Muscle of leg (tissue), 11 donors: ENCODE data around the gene BAIAP3. TPM values are rescaled to one million over a fixed set of nuclear protein-coding genes. Genes with fewer than 3 reads are reported as not detected.

Experiments
- DNase-seq: peaks from one replicate; pipeline ENCODE4 v3.0.0; 2013
- H3K27ac ChIP-seq: one replicate; pipeline ENCODE4 v1.5.1; 2013; ENCODE audit warnings: mild to moderate bottlenecking, low read length, control low read depth
- H3K27me3 ChIP-seq: one replicate; pipeline ENCODE4 v1.6.1; 2013; ENCODE audit warnings: low read length; ENCODE audit not compliant: control insufficient read depth, insufficient read depth
- H3K36me3 ChIP-seq: one replicate; pipeline ENCODE4 v1.6.1; 2013; ENCODE audit warnings: low read length; ENCODE audit not compliant: control insufficient read depth, insufficient read depth
- H3K4me1 ChIP-seq: one replicate; pipeline ENCODE4 v1.6.1; 2013; ENCODE audit warnings: low read length; ENCODE audit not compliant: control insufficient read depth, insufficient read depth
- H3K4me3 ChIP-seq: one replicate; pipeline ENCODE4 v1.5.1; 2013; ENCODE audit warnings: low read length, control low read depth
- H3K9me3 ChIP-seq: replicated peaks from 2 replicates; pipeline ENCODE4 v1.6.1; 2013; ENCODE audit warnings: low read depth, low read length; ENCODE audit not compliant: control insufficient read depth
- WGBS: methylation state at CpG from one replicate; pipeline ENCODE4 v1.1.5; 2013; ENCODE audit warnings: missing lambda C conversion rate; ENCODE audit not compliant: insufficient coverage; 5-methylcytosine and 5-hydroxymethylcytosine counted together
- polyA plus RNA-seq, 8 donors: library from polyadenylated mRNA; unstranded; fragments of 120-200 nt; gene quantifications; one replicate each; pipeline versions ENCODE4 v1.2.1 to v1.2.3, GENCODE V29; 2013; ENCODE audit warnings: inconsistent platforms in 1 of 8, low replicate concordance in 1 of 8; ENCODE audit not compliant: insufficient read length in 8 of 8, insufficient read depth in 1 of 8
- total RNA-seq: library from RNA; stranded (reverse); fragments of 120-200 nt; gene quantifications from one replicate; pipeline ENCODE4 v1.2.4, GENCODE V29; 2013

The BAIAP3 gene
- total and polyA plus RNA-seq, 9 donors: 0.40 to 1.3 (median 0.83) TPM

DNA sequence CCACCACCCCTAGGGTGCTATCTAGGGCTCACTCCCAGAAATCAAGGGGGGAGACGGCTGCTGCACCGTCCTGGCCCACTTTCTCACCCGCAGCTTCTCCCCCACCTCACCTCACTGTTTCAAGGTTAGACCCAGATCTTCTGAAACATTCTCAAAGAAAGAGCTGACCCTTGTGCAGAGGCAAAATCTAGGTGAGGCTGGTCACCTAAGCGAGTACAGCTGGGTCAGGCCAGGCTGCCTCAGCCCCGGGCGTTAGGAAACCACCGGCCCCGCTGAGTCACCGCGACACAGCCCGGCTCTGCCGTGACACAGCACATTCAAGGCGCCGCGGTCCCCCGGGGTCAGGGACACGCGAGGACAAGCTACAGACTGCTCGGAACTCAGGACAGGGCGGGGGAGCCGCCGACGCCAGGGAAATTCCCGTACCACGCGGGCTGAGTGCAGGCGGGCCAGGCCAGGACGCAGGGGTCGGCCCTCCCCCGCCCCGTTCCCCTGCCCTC, 45.4 kb downstream of the BAIAP3 start:
- peaks cover 6% of the 10 kb centered on the region for H3K27me3 ChIP-seq
- peaks cover 10% of the 10 kb centered on the region for H3K4me1 ChIP-seq
- DNase-seq: peak; percentile 59
- WGBS: 6% methylated on average over 31 of the region's 31 CpGs
- H3K4me3 ChIP-seq: peak overlapping the region; percentile 19
- H3K36me3 ChIP-seq: peaks cover 31% of the 10 kb centered on the region
- H3K9me3 ChIP-seq: no peaks in the 10 kb centered on the region
- no peak overlapping the region for H3K27ac ChIP-seq

DNA sequence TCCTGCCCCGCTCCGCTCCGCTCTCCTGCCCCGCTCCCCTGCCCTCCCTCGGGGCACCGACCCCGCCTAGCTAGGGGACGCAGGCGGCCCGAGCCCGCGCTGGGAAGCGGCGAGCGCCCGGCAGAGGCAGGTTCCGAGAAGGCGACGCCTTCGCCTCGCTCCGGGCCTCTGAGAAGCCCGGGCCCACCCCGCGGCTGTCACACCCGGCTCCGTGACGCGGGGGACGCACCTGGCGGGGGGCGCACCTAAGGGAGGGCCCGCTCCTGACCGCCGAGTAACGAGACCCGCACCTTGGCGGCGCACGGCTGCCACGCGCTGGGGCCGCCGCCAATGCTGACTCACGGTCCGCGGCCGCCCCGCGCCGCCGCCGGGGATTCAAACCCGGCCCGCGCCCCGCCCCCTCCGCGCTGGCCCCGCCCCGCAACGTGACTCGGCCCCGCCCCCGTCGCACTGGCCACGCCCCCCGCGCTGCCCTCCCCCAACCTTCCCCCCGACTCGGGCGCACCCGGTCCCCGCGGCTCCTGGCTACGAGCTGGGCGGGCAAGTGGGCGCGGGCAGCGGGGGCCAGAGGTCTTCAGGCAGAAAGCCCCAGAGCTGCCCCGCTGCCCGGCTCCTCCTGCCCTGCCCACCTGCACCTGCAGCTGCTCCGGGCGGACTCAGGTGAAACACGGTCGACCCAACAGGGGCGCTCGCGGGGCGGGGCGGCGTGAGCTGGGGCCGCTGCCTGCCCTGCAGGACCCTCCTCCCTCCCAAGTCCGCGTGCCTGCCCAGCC, 46.0 kb downstream of the BAIAP3 start:
- H3K27me3 ChIP-seq: peaks cover 6% of the 10 kb centered on the region
- peak overlapping the region; percentile 19 for H3K4me3 ChIP-seq
- H3K27ac ChIP-seq: no peak overlapping the region
- peaks cover 32% of the 10 kb centered on the region for H3K36me3 ChIP-seq
- WGBS: 2% methylated on average over 68 of the region's 95 CpGs
- peaks cover 10% of the 10 kb centered on the region for H3K4me1 ChIP-seq
- H3K9me3 ChIP-seq: no peaks in the 10 kb centered on the region
- DNase-seq: peak; percentile 55

DNA sequence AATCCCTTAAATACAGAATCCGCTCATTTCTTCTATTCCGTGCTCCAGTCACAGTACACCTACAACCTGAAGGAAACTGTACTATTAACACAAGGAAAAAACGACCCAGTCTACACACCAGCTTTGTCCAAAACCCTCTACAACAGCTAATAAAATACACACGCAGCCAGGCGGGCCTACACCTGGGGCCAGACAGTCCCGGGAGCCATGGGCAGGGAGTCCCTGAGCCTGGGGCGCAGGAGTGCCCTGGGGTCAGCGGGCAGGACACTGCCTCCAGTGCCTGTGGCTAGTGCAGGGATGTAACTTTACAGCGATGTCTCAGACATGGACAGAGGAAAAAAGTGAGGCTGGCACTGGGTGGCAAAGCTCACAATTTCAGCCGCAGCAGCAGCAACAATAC, 46.8 kb downstream of the BAIAP3 start:
- Histone ChIP-seq H3K36me3 (peaks cover 38% of the 10 kb centered on the region), H3K27ac (no peak overlapping the region)

DNA sequence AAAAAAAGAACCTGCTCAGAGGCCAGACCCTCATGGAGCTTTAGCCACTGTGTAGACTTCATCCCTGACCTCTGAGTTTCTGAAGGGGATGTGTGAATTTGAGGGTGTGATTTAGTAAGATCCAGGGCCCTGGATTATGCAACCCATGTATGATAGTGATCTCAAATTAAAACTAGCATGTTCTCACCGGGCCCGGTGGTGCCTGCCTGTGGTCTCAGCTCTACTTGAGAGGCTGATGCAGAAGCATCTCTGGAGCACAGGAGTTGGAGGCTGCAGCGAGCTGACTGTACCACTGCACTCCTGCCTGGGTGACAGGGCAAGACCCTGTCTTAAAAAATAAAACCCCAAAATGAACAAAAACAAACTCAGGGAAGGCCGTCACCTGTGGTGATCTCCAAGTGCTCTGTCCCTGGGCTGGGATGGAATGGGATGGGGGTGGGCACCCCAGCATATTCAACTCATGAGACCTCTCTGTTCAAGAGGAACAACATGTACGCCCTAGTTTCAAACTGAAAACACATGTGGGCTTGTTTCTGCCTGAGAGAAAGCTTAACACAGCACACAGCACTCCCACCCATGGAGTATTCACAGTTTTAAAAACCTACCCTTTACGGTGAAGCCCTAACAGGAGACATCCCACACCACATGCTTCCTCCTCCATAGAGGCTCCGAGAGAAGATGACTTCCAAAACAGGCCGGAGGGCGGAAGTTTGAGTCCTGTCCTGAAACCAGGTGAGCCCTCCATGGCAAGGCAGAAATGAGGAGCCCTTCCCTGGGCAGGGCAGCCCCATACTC, 48.4 kb downstream of the BAIAP3 start:
- Histone ChIP-seq H3K4me1 (peaks cover 10% of the 10 kb centered on the region), H3K9me3 (no peaks in the 10 kb centered on the region), H3K36me3 (peaks cover 38% of the 10 kb centered on the region), H3K27me3 (peaks cover 6% of the 10 kb centered on the region), H3K4me3 (no peak overlapping the region), H3K27ac (no peak overlapping the region)
- DNase-seq: no peak
- 86% methylated on average over 7 of the region's 9 CpGs for WGBS

More for the DNA sequence above, 46.8 kb downstream of the BAIAP3 start:
- Histone ChIP-seq H3K9me3 (no peaks in the 10 kb centered on the region), H3K27me3 (peaks cover 6% of the 10 kb centered on the region), H3K4me1 (peaks cover 10% of the 10 kb centered on the region), H3K4me3 (no peak overlapping the region)
- WGBS: 84% methylated on average over 5 of the region's 10 CpGs
- DNase-seq: no peak

DNA sequence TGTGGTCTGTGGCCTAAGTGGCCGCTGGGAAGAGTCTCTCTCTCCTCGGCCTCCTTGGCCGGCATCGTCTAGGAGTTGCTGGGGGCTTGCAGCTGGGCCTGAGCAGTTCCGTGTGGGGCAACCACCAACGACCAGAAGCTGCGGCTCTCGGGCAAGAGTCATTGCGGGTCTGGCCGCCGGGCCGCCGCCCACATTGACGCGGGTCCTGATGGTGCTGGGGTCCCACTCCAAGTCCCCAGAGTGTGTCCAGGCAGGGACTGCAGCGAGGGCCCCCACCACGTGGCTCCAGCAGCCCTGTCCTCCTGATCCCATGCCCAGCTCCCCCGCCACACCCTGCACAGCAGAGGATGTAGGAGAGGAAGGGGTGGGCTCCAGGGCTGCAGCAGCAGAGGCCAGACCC, 50.1 kb downstream of the BAIAP3 start:
- Histone ChIP-seq H3K36me3 (peaks cover 36% of the 10 kb centered on the region), H3K27ac (no peak overlapping the region), H3K9me3 (no peaks in the 10 kb centered on the region), H3K27me3 (peaks cover 3% of the 10 kb centered on the region), H3K4me1 (peaks cover 9% of the 10 kb centered on the region), H3K4me3 (no peak overlapping the region)
- no peak for DNase-seq
- 94% methylated on average over 15 of the region's 18 CpGs for WGBS

DNA sequence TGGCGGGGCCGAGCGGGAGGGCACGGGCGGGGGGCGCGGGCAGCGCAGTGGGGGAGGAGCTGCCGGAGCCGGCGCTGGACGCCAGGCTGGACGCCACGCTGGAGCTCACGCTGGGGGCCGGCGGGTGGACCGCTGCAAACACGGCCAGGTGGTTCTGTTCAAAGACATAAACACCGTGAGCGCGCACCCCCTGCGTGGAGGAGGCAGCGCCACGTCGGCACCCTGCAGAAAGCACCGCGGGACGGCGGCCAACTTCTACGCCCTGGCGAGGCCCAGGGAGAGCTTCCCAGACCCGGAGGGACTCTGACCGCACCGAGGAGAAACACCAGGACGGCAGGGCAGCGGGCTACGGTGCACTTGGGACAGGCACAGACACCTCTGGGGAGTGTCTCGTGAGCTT, 51.8 kb downstream of the BAIAP3 start:
- Histone ChIP-seq H3K27me3 (no peaks in the 10 kb centered on the region), H3K9me3 (no peaks in the 10 kb centered on the region), H3K36me3 (peaks cover 48% of the 10 kb centered on the region), H3K4me1 (no peaks in the 10 kb centered on the region), H3K27ac (no peak overlapping the region), H3K4me3 (no peak overlapping the region)
- WGBS: 92% methylated on average over 39 of the region's 39 CpGs
- DNase-seq: no peak

DNA sequence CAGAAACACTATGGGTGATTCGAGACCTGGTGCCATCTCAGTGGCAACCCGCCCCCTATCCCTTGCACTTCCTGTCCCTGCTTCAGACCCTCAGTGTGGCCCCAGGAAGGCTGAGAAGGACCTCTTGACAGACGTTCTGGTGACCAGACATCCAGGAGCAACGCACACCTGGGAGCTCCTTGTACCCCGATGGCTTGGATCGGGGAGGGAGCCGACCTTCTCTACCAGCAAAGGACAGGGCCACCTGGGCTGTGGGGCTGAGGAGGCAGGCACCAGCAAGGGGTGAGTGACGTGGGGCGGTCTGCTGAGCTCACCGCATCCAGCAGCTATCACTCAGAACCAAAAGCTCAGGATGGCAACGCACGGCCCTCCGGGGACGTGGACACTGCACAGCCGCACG, 53.9 kb downstream of the BAIAP3 start:
- H3K9me3 ChIP-seq: no peaks in the 10 kb centered on the region
- no peak overlapping the region for H3K4me3 ChIP-seq
- H3K27ac ChIP-seq: no peak overlapping the region
- H3K27me3 ChIP-seq: no peaks in the 10 kb centered on the region
- WGBS: 91% methylated on average over 14 of the region's 16 CpGs
- no peaks in the 10 kb centered on the region for H3K4me1 ChIP-seq
- H3K36me3 ChIP-seq: peaks cover 48% of the 10 kb centered on the region
- no peak for DNase-seq

DNA sequence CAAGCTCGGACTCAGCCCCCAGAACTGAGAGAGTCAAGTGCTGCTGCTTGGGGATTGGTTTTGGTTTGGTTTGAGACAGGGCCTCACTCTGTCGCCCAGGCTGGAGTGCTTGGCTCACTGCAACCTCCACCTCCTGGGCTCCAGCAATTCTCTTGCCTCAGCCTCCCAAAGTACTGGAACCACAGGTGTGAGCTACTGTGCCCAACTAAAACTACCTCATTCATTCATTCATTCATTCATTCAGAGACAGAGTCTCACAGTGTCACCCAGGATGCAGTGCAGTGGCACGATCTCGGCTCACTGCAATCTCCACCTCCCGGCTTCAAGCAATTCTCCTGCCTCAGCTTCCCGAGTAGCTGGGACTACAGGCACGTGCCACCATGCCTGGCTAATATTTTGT, 56.3 kb downstream of the BAIAP3 start:
- DNase-seq: no peak
- Histone ChIP-seq H3K4me1 (no peaks in the 10 kb centered on the region), H3K4me3 (no peak overlapping the region), H3K9me3 (no peaks in the 10 kb centered on the region), H3K27me3 (no peaks in the 10 kb centered on the region), H3K27ac (no peak overlapping the region), H3K36me3 (peaks cover 56% of the 10 kb centered on the region)
- WGBS: 97% methylated on average over 5 of the region's 7 CpGs

DNA sequence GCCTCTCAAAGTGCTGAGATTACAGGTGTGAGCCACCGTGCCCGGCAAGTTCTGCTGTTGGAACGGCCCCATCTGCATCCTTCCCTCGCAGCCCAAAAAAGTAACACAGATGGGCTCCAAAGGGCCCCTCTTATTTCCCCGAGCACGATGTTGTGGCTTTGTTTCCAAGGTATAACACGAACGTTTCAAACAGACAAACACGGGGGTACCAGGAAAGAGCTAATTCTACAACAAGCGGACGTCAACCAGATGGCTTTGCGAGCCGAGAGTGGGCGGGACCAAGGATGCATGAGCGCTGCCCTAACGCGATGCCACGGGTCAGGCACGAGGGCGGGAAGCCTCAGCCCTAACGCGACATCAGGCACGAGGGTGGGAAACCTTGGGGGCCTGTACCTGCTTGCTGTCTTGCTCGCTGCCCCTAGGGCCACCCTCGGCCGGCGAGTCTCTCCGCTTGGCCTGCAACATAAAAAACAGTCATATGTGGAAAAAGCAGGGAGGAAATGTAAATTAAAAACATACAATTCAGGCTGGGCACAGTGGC, 56.9 kb downstream of the BAIAP3 start:
- Histone ChIP-seq H3K27me3 (no peaks in the 10 kb centered on the region), H3K36me3 (peaks cover 52% of the 10 kb centered on the region), H3K4me1 (no peaks in the 10 kb centered on the region), H3K27ac (no peak overlapping the region), H3K9me3 (no peaks in the 10 kb centered on the region), H3K4me3 (no peak overlapping the region)
- 78% methylated on average over 16 of the region's 28 CpGs for WGBS
- DNase-seq: no peak

DNA sequence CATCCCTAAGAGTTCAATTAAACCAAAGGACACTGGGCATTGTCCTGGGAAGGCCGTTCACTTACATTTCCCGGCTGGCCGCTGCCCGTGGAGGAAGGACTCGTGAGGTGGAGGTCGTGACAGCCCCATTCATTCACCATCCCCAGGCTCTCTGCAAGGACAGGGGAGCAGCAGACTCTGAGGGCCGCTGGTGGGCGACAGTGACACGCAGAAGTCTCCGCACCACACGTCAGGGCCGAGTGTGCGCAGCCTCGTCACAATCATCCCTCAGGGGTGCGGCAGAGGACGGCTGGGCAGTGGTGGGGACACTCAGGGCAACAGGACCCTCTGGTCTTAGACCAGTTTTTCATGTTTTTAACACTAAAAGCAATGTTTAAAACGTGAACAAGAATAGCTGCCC, 59.4 kb downstream of the BAIAP3 start:
- peaks cover 63% of the 10 kb centered on the region for H3K36me3 ChIP-seq
- 92% methylated on average over 16 of the region's 17 CpGs for WGBS

More for the DNA sequence above, 59.4 kb downstream of the BAIAP3 start:
- no peaks in the 10 kb centered on the region for H3K27me3 ChIP-seq
- no peaks in the 10 kb centered on the region for H3K9me3 ChIP-seq
- no peak overlapping the region for H3K4me3 ChIP-seq
- no peak for DNase-seq
- H3K4me1 ChIP-seq: no peaks in the 10 kb centered on the region
- no peak overlapping the region for H3K27ac ChIP-seq
